Stomach smooth muscle (tissue), 2 donors: Measurements from ENCODE around the gene HINT2.

Source experiments
- H3K27ac ChIP-seq: one replicate; pipeline ENCODE4 v1.7.0; 2013; ENCODE audit warnings: mild to moderate bottlenecking, low read length, inconsistent platforms
- H3K27me3 ChIP-seq, 2 donors: one replicate each; pipeline ENCODE4 v1.7.0; 2013; ENCODE audit warnings: low read length in 2 of 2; ENCODE audit not compliant: insufficient read depth in 2 of 2, control insufficient read depth in 1 of 2
- H3K36me3 ChIP-seq, 2 donors: one replicate each; pipeline ENCODE4 v1.7.0; 2013; ENCODE audit warnings: low read length in 2 of 2; ENCODE audit not compliant: control insufficient read depth in 2 of 2, insufficient read depth in 2 of 2
- H3K4me1 ChIP-seq: one replicate; pipeline ENCODE4 v1.7.0; 2013; ENCODE audit warnings: low read length; ENCODE audit not compliant: control insufficient read depth, insufficient read depth
- H3K4me3 ChIP-seq, 2 donors: one replicate each; pipeline ENCODE4 v1.7.0; 2013; ENCODE audit warnings: low read length in 2 of 2
- H3K9ac ChIP-seq, 2 donors: one replicate each; pipeline ENCODE4 v1.7.0; 2013; ENCODE audit warnings: low read length in 2 of 2, mild to moderate bottlenecking in 1 of 2
- H3K9me3 ChIP-seq, 2 donors: one replicate each; pipeline ENCODE4 v1.7.0; 2013; ENCODE audit warnings: low read length in 2 of 2; ENCODE audit not compliant: control insufficient read depth in 2 of 2
- donor health status: healthy.
- donor health status: Pancreatic carcinoma.

The HINT2 gene

DNA sequence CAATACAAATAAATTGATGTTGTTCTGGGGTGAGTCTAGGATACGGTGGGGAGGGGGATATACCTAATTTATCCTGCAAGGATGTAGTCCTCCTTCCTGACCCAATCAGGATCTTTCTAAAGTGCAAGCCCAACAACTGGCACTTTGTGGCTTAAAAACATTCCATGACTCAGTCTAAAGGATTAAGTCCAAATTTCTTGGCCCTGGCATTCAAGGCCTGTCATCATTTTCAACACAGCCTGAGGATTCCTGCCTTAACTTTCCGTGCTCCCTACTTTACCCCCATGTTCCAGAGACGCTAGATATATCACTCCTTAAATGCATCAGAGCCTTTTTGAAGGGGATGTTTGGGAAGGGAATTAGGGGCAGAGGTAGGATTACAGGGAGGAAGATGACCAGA is 12.6 kb upstream of the HINT2 start:
- Histone ChIP-seq H3K27ac (no peak overlapping the region), H3K4me1 (peaks cover 34% of the 10 kb centered on the region), H3K9me3 (no peaks in the 10 kb centered on the region), H3K27me3 (no peaks in the 10 kb centered on the region), H3K4me3 (no peak overlapping the region), H3K9ac (no peak overlapping the region), H3K36me3 (peaks cover 0 to 3% of the 10 kb centered on the region in 2 donors)

DNA sequence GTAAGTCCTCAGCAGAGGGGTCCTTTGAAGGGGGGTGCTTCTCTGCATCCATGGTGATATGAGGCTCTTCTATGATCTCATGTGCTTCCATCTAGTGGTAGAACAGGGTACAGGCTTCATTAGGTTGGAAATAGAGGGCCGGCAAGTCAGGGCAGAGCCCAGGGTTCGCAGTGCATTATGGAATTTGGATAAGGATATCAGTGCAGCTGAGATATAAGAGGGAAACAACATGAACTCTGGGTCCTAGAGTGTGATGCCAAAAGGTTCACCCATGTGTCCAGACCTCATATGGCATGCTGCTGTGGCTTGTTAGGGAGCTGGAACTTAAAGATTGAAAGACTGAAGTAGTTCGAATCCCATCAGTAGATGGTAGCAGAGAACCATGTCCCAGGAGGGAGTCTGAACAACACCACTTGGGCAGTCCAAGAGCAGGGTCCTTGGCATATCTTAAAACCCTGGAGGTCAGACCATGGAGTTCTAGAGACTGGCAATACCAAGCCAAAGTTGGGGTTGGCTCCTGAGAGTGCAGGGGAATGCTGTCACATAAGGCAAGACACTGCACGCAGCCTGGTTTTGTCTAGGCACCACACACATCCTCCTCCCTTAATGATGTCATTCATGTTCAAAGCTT is 11.3 kb upstream of the HINT2 start:
- peaks cover 28% of the 10 kb centered on the region for H3K4me1 ChIP-seq
- no peak overlapping the region for H3K4me3 ChIP-seq
- H3K9me3 ChIP-seq = no peaks in the 10 kb centered on the region
- H3K27ac ChIP-seq = no peak overlapping the region
- peak overlapping the region in 1 of 2 donors; percentile 55 for H3K9ac ChIP-seq
- H3K27me3 ChIP-seq = no peaks in the 10 kb centered on the region
- no peaks in the 10 kb centered on the region for H3K36me3 ChIP-seq

DNA sequence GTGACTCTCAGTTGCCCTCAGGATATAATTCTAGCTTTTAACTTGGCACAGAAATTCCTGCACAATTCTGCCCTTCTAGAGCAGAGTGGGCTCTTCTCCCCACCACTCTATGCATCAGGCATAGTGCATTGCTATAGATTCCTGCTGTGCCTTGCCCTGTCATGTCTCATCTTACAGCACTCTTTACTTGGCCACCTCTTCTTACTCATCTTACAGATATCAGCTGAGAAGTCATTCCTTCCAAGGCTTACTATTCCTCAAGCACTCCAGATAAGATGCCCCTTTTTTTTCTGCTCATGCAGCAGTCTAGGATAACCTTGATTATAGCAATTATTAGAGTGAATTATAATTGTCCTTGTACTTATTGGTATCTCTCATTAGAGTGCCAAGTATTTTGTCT is 8.1 kb upstream of the HINT2 start:
- Histone ChIP-seq H3K9ac (no peak overlapping the region), H3K4me1 (peaks cover 3% of the 10 kb centered on the region), H3K9me3 (no peaks in the 10 kb centered on the region), H3K4me3 (no peak overlapping the region), H3K27ac (no peak overlapping the region), H3K27me3 (no peaks in the 10 kb centered on the region), H3K36me3 (no peaks in the 10 kb centered on the region)

DNA sequence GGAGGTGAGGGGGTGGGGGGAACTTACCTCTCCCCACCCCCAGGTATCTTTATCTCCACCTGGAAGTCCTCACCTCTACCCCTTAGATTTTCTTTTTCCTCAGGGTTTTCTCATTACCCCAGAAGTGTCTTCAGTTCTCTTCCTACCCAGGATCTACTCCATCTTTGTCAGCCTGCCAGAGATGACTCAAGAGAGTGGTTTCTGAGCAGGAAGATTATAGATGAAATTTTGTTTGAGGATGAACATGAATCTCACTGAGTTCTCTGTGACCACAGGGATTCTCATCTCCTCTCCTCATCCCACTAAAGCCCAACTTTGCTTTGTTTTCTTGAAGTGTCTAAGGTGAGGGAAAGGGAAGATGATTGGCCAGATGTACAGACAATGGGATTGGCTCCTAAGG is 5.2 kb upstream of the HINT2 start:
- H3K27ac ChIP-seq = no peak overlapping the region
- peaks cover 5% of the 10 kb centered on the region for H3K4me1 ChIP-seq
- H3K9ac ChIP-seq = no peak overlapping the region
- no peaks in the 10 kb centered on the region for H3K9me3 ChIP-seq
- H3K27me3 ChIP-seq = no peaks in the 10 kb centered on the region
- H3K36me3 ChIP-seq = no peaks in the 10 kb centered on the region
- no peak overlapping the region for H3K4me3 ChIP-seq

DNA sequence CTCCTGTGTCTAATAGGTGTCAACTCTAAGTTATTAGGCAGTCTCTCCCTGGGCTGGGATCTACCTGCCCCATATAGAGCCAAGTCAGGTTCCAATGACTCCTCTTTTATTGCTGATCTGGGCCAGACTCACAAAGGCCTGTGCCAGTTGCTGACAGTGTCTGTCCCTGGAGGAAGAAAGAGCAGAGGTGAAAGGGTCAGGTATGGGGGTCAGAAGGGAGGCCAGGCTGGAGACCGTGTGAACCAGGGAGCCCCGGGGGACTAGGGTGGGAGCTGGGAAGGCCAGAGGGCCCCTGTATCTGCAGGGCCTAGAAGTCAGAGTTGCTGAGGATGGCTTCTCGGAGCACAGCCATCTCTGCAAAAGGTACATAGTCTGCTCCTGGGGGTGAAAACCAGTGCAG is 3.5 kb upstream of the HINT2 start:
- Histone ChIP-seq H3K4me1 (peaks cover 17% of the 10 kb centered on the region), H3K4me3 (no peak overlapping the region), H3K27ac (no peak overlapping the region), H3K9me3 (no peaks in the 10 kb centered on the region), H3K9ac (no peak overlapping the region), H3K36me3 (no peaks in the 10 kb centered on the region), H3K27me3 (no peaks in the 10 kb centered on the region)

DNA sequence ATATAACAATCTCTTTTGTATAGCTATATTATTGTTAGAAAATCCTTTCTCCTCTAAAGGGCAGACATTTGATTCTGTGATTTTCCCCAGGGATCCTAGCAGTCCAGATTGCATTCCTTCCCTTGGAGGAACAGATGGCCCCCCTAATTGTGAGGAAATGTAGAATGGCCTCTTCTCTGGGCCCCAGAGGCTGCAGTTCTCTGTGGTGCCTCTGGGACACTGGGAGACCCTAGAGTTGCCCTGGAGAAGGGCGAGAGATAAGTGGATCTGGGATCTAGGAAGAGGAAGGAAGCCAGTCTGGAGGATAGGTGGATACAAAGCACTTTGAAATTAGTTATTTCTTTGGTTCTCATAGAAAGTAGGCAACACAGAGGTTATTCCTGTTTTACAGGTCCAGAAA is 1.9 kb upstream of the HINT2 start:
- no peaks in the 10 kb centered on the region for H3K9me3 ChIP-seq
- no peaks in the 10 kb centered on the region for H3K27me3 ChIP-seq
- H3K9ac ChIP-seq = no peak overlapping the region
- H3K4me3 ChIP-seq = no peak overlapping the region
- peaks cover 30% of the 10 kb centered on the region for H3K4me1 ChIP-seq
- H3K36me3 ChIP-seq = no peaks in the 10 kb centered on the region
- no peak overlapping the region for H3K27ac ChIP-seq

DNA sequence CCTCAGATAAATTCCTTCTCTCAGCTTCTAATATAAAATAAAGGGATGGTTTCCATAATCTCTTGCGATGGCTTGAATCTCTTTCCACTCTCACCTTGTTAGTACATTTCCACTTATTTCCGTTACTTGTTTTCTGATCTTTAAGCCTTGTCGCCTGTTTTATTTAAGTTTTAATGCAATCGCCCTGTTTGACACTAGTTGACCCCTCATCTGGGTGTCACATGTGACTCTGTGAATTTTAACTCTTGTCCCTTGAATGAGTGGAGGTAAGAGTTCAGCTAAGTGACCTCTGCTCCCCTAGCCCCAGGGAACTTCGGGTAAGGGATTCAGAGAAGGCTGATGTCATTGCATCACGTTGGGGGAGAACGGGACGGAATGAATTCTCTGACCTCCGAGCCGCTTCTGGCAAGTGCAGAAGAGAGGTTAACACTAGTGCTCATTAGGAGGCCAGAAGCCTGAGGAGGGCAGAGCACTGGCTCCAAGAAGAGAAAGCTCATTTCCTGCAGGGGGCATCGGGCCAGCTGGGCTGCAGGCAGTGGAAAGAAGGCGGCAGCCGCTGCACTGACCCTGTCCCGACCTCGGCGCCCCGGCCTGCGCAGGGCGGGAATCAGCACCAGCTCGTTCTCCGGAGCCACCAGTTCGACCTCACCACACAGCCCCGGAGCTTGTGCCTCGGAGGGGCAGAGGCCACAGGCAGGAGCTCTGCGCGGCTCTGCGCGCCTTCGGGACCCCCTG is 569 bp downstream of the HINT2 start:
- no peaks in the 10 kb centered on the region for H3K27me3 ChIP-seq
- H3K9ac ChIP-seq = peak overlapping the region; percentile 76 to 87
- no peaks in the 10 kb centered on the region for H3K9me3 ChIP-seq
- H3K4me1 ChIP-seq = peaks cover 42% of the 10 kb centered on the region
- H3K36me3 ChIP-seq = peaks cover 2 to 6% of the 10 kb centered on the region in 2 donors
- peak overlapping the region; percentile 93 for H3K27ac ChIP-seq
- H3K4me3 ChIP-seq = peak overlapping the region; percentile 68 to 85

DNA sequence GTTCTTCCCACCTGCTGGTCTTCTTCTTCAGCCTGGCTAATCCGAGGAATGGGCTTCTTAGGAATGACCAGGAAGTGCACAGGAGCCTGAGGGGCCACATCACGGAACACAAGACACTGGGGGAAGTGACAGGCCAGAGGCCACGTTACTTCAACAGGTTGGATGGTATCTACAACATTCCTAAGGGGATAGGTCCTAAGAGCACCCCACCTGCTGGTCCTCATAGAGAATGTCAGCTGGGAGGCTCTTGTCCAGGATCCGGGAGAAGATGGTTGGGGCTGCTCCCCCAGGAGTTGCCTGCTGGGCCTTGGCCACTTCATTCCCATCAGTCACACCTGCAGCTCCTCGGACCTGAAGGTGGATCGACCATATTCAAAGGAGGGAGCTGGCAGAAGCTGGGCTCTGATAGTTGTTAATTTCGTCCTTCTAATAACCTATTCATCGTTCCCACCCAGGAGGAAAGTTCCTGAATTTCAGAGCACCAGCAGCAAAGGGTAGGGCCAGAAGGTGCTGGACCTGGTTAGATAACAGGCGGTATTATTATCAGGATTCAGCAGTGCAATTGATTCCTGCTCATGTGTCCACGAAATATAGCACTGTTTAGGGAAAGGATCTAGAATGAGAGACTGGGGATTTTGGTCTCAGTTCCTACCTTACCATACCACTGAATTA is 1.3 kb downstream of the HINT2 start:
- peaks cover 42% of the 10 kb centered on the region for H3K4me1 ChIP-seq
- H3K27me3 ChIP-seq = no peaks in the 10 kb centered on the region
- H3K4me3 ChIP-seq = peak overlapping the region in 1 of 2 donors; percentile 85
- peak overlapping the region in 1 of 2 donors; percentile 76 for H3K9ac ChIP-seq
- H3K27ac ChIP-seq = peak overlapping the region; percentile 93
- H3K9me3 ChIP-seq = no peaks in the 10 kb centered on the region
- peaks cover 9 to 13% of the 10 kb centered on the region in 2 donors for H3K36me3 ChIP-seq

DNA sequence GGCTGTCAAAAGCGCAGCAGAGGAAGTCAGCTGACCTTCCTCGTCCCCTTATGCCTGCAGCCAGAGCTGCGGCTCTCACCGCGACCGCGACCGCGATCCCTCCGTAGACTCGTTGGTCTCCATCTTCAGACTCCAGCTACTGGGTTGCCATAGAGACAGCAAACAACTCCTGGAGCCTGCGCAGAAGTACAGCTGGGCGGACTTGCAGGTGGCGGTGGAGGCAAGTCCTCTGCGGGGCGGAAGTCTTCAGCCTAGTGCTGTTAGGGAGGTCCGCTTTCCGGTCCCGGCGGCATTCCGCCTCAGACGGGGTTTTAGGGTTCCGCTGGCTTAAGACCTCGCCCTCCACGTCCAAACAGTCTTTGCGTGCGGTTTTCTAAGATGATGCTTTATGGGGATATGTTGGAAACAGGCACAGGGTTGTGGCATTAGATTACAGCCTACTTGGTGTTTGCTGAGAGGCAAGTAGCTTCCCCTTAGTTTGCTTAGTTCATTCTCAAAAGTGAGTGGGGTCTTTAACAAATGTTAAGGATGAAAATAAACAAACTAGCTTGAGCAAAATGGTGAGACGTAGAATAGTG is 2.7 kb downstream of the HINT2 start, which contains the start of gene SPAG8:
Gene SPAG8 (minus strand): TSS at position 238 of the 578 bp plus-strand sequence. CDS start 115 bp downstream, at position 123.
- peaks cover 20 to 22% of the 10 kb centered on the region in 2 donors for H3K36me3 ChIP-seq
- no peaks in the 10 kb centered on the region for H3K27me3 ChIP-seq
- H3K4me1 ChIP-seq = peaks cover 42% of the 10 kb centered on the region
- H3K4me3 ChIP-seq = peak within 1 kb of the TSS; percentile 90 to 92
- peak within 1 kb of the TSS; percentile 54 to 82 for H3K9ac ChIP-seq
- no peaks in the 10 kb centered on the region for H3K9me3 ChIP-seq
- H3K27ac ChIP-seq = peak within 1 kb of the TSS; percentile 93

DNA sequence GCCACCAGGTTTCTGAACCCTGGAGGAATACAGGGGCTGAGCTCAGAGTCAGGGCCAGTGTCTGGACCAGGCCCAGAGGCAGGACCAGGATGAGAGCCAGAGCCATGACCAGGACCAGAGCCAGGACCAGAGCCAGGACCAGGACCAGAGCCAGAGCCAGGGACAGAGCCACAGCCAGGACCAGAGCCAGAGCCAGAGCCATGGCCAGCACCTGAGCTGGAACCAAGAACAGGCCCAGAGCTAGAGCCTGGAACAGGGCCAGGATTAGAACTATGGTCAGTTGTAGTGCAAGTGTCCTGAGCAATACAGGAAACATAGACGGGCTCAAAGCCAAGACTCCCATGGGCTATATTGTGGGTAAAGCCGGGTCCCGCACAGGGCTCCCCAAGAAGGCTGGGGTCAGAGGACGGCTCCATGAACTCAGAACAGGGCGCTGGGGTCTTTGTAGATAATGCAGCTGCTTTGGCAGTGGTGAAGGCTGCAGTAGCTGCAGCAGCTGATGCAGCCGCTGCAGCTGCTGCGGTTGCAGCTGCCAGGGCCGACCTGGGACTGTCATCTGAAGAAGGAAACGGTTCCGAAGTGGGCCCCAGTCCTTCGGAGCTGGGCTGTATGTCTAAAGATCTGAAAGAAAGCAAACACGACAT is 3.3 kb downstream of the HINT2 start:
- H3K4me3 ChIP-seq = peak overlapping the region; percentile 90 to 92
- H3K4me1 ChIP-seq = peaks cover 42% of the 10 kb centered on the region
- H3K27me3 ChIP-seq = no peaks in the 10 kb centered on the region
- peak overlapping the region; percentile 93 for H3K27ac ChIP-seq
- no peaks in the 10 kb centered on the region for H3K9me3 ChIP-seq
- peak overlapping the region; percentile 47 to 54 for H3K9ac ChIP-seq
- H3K36me3 ChIP-seq = peaks cover 24 to 25% of the 10 kb centered on the region in 2 donors
